A549 (cell line): Measurements from ENCODE around the gene TFCP2L1. TPM values are rescaled to one million over a fixed set of nuclear protein-coding genes. Genes with fewer than 3 reads are reported as not detected.
"Not testable (repeated sequence)": the region's sequence is repeated elsewhere in the genome, so short reads cannot be mapped to it uniquely, and the experiment has no call there.

Experiments
- ATAC-seq, 2 experiments: fragments of 200-7000 bp in 1 of 2; fragments of >200 bp in 1 of 2; cut with Nextera tagmentation in 1 of 2; cut with Tn5 transposase in 1 of 2; 3 replicates each; pipeline versions ENCODE4 v1.8.0 to v1.9.1; 2018 to 2020; ENCODE audit warnings: mild to moderate bottlenecking in 1 of 2, moderate library complexity in 1 of 2
- CTCF ChIA-PET: fragments of 300-600 bp; sonication (Branson Sonifier 250); formaldehyde crosslinking; extraction: SDS; loops from one replicate; lab custom pipeline; 2021; ENCODE audit warnings: antibody characterized with exemption, inconsistent platforms; lab: Yijun Ruan, JAX
- POLR2A ChIA-PET: fragments of 350-600 bp; formaldehyde crosslinking; extraction: SDS; loops from one replicate; lab custom pipeline; 2021; ENCODE audit warnings: antibody characterized with exemption, inconsistent platforms; lab: Yijun Ruan, JAX
- DNase-seq, 2 experiments: peaks; one replicate each; pipeline versions ENCODE4 v3.0.0 to v3.0.0-alpha.2; 2011 to 2016; ENCODE audit warnings: low read depth in 1 of 2, low spot score in 1 of 2
- FAIRE-seq: peaks from 2 replicates; lab custom pipeline; 2011; peaks lifted over from hg19 to GRCh38; lab: Jason Lieb, UNC
- H3K27ac ChIP-seq, 2 experiments: fragments of >200 bp; sonication (Bioruptor Twin); formaldehyde crosslinking; 3 replicates each; pipeline ENCODE4 v1.5.1; 2016 to 2017
- H3K4me1 ChIP-seq: fragments of >200 bp; sonication (Bioruptor Twin); formaldehyde crosslinking; 3 replicates; pipeline ENCODE4 v1.6.1; 2016
- H3K4me2 ChIP-seq: fragments of >200 bp; sonication (Bioruptor Twin); formaldehyde crosslinking; 3 replicates; pipeline ENCODE4 v1.6.1; 2016
- H3K4me3 ChIP-seq: fragments of >200 bp; sonication (Bioruptor Twin); formaldehyde crosslinking; 3 replicates; pipeline ENCODE4 v1.5.1; 2016
- H3K9me3 ChIP-seq: fragments of >200 bp; sonication (Bioruptor Twin); formaldehyde crosslinking; 3 replicates; pipeline ENCODE4 v1.6.1; 2016
- CBX2 ChIP-seq: fragments of 200-600 bp; sonication (generic); IDR thresholded peaks from 2 replicates; pipeline ENCODE4 v1.6.1; 2016; ENCODE audit warnings: low read depth, mild to moderate bottlenecking, borderline replicate concordance
- CBX8 ChIP-seq: fragments of 200-600 bp; sonication (generic); IDR thresholded peaks from 2 replicates; pipeline ENCODE4 v1.6.1; 2016
- CEBPB ChIP-seq, 2 experiments: fragments of >200 bp in 1 of 2; sonication (Bioruptor Twin) in 1 of 2; formaldehyde crosslinking in 1 of 2; IDR thresholded peaks; 2 replicates each; pipeline ENCODE4 v1.6.1; 2012 to 2016
- CHD2 ChIP-seq: fragments of 150-350 bp; IDR thresholded peaks from 2 replicates; pipeline ENCODE4 v1.6.1; 2014; ENCODE audit warnings: low read length; ENCODE audit not compliant: partially characterized antibody
- CHD4 ChIP-seq: fragments of 200-600 bp; sonication (generic); IDR thresholded peaks from 2 replicates; pipeline ENCODE4 v1.6.1; 2016; ENCODE audit warnings: antibody characterized with exemption, mild to moderate bottlenecking, borderline replicate concordance
- ELK1 ChIP-seq: fragments of 150-350 bp; IDR thresholded peaks from 2 replicates; pipeline ENCODE4 v1.6.1; 2014; ENCODE audit warnings: low read depth, mild to moderate bottlenecking, low read length
- EP300 ChIP-seq, 2 experiments: fragments of >200 bp; sonication (Bioruptor Twin); formaldehyde crosslinking; IDR thresholded peaks; 2 replicates in 1 of 2; 3 replicates in 1 of 2; pipeline ENCODE4 v1.6.1; 2016 to 2017
- GATA3 ChIP-seq: IDR thresholded peaks from 2 replicates; pipeline ENCODE4 v1.6.1; 2012; ENCODE audit warnings: borderline replicate concordance
- JUN ChIP-seq, 2 experiments: fragments of >200 bp; sonication (Bioruptor Twin); formaldehyde crosslinking; IDR thresholded peaks; 2 replicates in 1 of 2; 3 replicates in 1 of 2; pipeline ENCODE4 v1.6.1; 2016 to 2017
- KDM1A ChIP-seq: fragments of 200-600 bp; sonication (generic); IDR thresholded peaks from 2 replicates; pipeline ENCODE4 v1.6.1; 2016; ENCODE audit warnings: low read depth, mild to moderate bottlenecking
- KDM5A ChIP-seq: fragments of 200-600 bp; sonication (generic); IDR thresholded peaks from 2 replicates; pipeline ENCODE4 v1.6.1; 2016; ENCODE audit warnings: antibody characterized with exemption, mild to moderate bottlenecking
- MAZ ChIP-seq: fragments of 150-350 bp; IDR thresholded peaks from 2 replicates; pipeline ENCODE4 v1.6.1; 2014; ENCODE audit warnings: antibody characterized with exemption, low read depth, low read length, borderline replicate concordance
- MYC ChIP-seq: IDR thresholded peaks from 2 replicates; pipeline ENCODE4 v1.6.1; 2012; ENCODE audit warnings: mild to moderate bottlenecking, inconsistent platforms, low read length, improper control_type of control experiment, borderline replicate concordance
- POLR2A ChIP-seq: IDR thresholded peaks from 2 replicates; pipeline ENCODE4 v1.6.1; 2012; ENCODE audit warnings: mild to moderate bottlenecking, low read length
- RAD21 ChIP-seq, 2 experiments: fragments of >200 bp in 1 of 2; sonication (Bioruptor Twin) in 1 of 2; formaldehyde crosslinking in 1 of 2; IDR thresholded peaks in 1 of 2; conservative IDR thresholded peaks in 1 of 2; 2 replicates in 1 of 2; 3 replicates in 1 of 2; pipeline ENCODE4 v1.6.1; 2012 to 2018; ENCODE audit warnings: inconsistent platforms in 1 of 2
- RCOR1 ChIP-seq: fragments of 150-350 bp; IDR thresholded peaks from 2 replicates; pipeline ENCODE4 v1.6.1; 2014; ENCODE audit warnings: antibody characterized with exemption, low read length, low read depth
- RNF2 ChIP-seq: fragments of 200-600 bp; sonication (generic); IDR thresholded peaks from 2 replicates; pipeline ENCODE4 v1.6.1; 2016; ENCODE audit warnings: low read depth, mild to moderate bottlenecking, antibody characterized with exemption, moderate library complexity, borderline replicate concordance
- SMC3 ChIP-seq: fragments of >200 bp; sonication (Bioruptor Twin); formaldehyde crosslinking; IDR thresholded peaks from 3 replicates; pipeline ENCODE4 v1.6.1; 2018; ENCODE audit warnings: inconsistent platforms
- ZNF302 ChIP-seq: fragments of 250-450 bp; sonication (Bioruptor Pico); IDR thresholded peaks from 2 replicates; pipeline ENCODE4 v1.9.0; 2021; ENCODE audit warnings: inconsistent platforms, mild to moderate bottlenecking, moderate library complexity
- WGBS: methylation state at CpG from one replicate; pipeline ENCODE4 v1.1.6; 2017; ENCODE audit errors: missing lambda C conversion rate; 5-methylcytosine and 5-hydroxymethylcytosine counted together
- polyA plus RNA-seq, 4 experiments: library from polyadenylated mRNA; depleted of rRNA in 3 of 4; stranded (reverse); fragments of >200 nt; fragmentation: RNase III in 1 of 4; extraction: RNeasy Plus Mini Kit Qiagen cat#74134 plus additional on column Dnase treatment in 1 of 4; gene quantifications; 2 replicates in 3 of 4; 3 replicates in 1 of 4; pipeline ENCODE4 v1.2.3, GENCODE V29; 2011 to 2017
- TF ChIP-seq, protein P1 (sequence below): fragments of >200 bp; sonication (Bioruptor Twin); formaldehyde crosslinking; IDR thresholded peaks from 2 replicates; pipeline ENCODE4 v1.6.1; 2016
- TF ChIP-seq, protein P2 (sequence below): fragments of >200 bp; sonication (Bioruptor Twin); formaldehyde crosslinking; IDR thresholded peaks from 3 replicates; pipeline ENCODE4 v1.5.1; 2016
- TF ChIP-seq, protein P3 (sequence below): fragments of 450-650 bp; IDR thresholded peaks from 2 replicates; pipeline ENCODE4 v1.6.1; 2014; ENCODE audit warnings: antibody characterized with exemption

Gene TFCP2L1
- polyA plus RNA-seq, 2 of the 4 experiments (the other 2 are of a cell fraction), result 1.3 to 3.1 TPM

DNA sequence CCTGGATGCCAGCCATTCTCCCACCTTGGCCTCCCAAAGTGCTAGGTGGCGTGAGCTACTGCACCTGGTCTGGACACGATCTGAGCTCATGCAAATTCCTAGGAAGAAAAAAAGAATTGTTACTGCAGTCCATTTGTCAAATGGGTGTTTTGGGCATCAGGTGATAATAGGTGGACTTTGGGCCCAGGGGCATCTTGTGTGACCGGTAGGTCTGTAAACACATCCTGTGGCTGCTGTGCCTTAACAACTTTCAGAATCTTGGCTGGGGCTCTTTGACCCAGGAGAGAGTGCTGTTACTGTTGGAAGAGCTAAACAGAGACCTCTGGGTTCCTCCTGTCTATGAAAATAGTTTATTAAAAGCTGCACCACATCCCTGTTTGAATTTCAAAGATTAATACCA is 34.9 kb upstream of the TFCP2L1 start:
- CTCF ChIA-PET, result interaction anchor here (0.6 to 2.5 kb wide), 5 partner anchors 22 to 235 kb away, joined by 3 to 13 read pairs (median 5); no protein-coding TSS in a partner anchor
- DNase-seq (no peak), ATAC-seq (no peak)
- WGBS, result 73% methylated on average over 3 of the region's 3 CpGs
- Histone ChIP-seq H3K9me3 (no peaks in the 10 kb centered on the region), H3K4me1 (no peaks in the 10 kb centered on the region), H3K27ac (no peak overlapping the region)
- TF ChIP-seq ZNF302, result no peak
- TF ChIP-seq POLR2A, result no peak
- no peak for TF ChIP-seq MAZ
- no peak for TF ChIP-seq RAD21 (conservative IDR thresholded peaks at IDR 0.05 in 1 of 2, IDR thresholded peaks at IDR 0.05 in 1 of 2)
- no peak for TF ChIP-seq ELK1
- TF ChIP-seq, all 56 proteins: peak for 0
- no peak for FAIRE-seq
- H3K4me3 ChIP-seq, result no peak overlapping the region
- POLR2A ChIA-PET, result no interaction called here
- H3K4me2 ChIP-seq, result no peak overlapping the region

- Histone ChIP-seq H3K4me3 (no peak overlapping the region), H3K27ac (no peak overlapping the region), H3K4me1 (no peaks in the 10 kb centered on the region), H3K4me2 (no peak overlapping the region), H3K9me3 (no peaks in the 10 kb centered on the region)
- FAIRE-seq (no peak), DNase-seq (no peak), ATAC-seq (no peak)
- TF ChIP-seq, protein P1, sequence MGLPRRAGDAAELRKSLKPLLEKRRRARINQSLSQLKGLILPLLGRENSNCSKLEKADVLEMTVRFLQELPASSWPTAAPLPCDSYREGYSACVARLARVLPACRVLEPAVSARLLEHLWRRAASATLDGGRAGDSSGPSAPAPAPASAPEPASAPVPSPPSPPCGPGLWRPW, result no peak
- TF ChIP-seq KDM1A (no peak), SMC3 (no peak), CBX8 (no peak), RNF2 (no peak), CEBPB (IDR thresholded peaks at IDR 0.05) (no peak), CHD4 (no peak), GATA3 (no peak)
- TF ChIP-seq, protein P2, sequence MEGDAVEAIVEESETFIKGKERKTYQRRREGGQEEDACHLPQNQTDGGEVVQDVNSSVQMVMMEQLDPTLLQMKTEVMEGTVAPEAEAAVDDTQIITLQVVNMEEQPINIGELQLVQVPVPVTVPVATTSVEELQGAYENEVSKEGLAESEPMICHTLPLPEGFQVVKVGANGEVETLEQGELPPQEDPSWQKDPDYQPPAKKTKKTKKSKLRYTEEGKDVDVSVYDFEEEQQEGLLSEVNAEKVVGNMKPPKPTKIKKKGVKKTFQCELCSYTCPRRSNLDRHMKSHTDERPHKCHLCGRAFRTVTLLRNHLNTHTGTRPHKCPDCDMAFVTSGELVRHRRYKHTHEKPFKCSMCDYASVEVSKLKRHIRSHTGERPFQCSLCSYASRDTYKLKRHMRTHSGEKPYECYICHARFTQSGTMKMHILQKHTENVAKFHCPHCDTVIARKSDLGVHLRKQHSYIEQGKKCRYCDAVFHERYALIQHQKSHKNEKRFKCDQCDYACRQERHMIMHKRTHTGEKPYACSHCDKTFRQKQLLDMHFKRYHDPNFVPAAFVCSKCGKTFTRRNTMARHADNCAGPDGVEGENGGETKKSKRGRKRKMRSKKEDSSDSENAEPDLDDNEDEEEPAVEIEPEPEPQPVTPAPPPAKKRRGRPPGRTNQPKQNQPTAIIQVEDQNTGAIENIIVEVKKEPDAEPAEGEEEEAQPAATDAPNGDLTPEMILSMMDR, result no peak
- ChIA-PET CTCF (no interaction called here), POLR2A (no interaction called here)
- WGBS, result 70% methylated on average over 7 of the region's 7 CpGs
These were observed 32.0 kb upstream of the TFCP2L1 start for GRCh38 chr2:121316986-121317385.

DNA sequence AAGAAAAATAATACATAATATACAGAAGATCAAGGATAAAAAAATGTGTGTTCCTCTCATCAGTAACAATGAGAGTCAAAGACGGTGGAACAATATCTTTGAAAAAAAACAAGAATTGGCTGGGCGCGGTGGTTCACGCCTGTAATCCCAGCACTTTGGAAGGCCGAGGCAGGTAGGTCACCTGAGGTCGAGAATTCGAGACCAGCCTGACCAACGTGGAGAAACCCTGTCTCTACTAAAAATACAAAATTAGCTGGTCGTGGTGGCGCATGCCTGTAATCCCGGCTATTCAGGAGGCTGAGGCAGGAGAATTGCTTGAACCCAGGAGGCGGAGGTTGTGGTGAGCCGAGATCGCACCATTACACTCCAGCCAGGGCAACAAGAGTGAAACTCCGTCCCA is 28.7 kb upstream of the TFCP2L1 start:
- CTCF ChIA-PET, result interaction anchor here (1.1 to 1.8 kb wide), 2 partner anchors 8 to 618 kb away, joined by 3 to 4 read pairs; no protein-coding TSS in a partner anchor
- ATAC-seq, H3K9me3 ChIP-seq, H3K4me3 ChIP-seq, H3K27ac ChIP-seq, POLR2A ChIA-PET, H3K4me2 ChIP-seq, H3K4me1 ChIP-seq, DNase-seq, FAIRE-seq: not testable (repeated sequence)
- WGBS, result 68% methylated on average over 15 of the region's 15 CpGs

GRCh38 chr2:121309801-121310200 is 24.8 kb upstream of the TFCP2L1 start:
- WGBS, result 3% methylated on average over 3 of the region's 3 CpGs
- DNase-seq, result peak in 1 of 2 experiments; percentile 27
- TF ChIP-seq, protein P3, sequence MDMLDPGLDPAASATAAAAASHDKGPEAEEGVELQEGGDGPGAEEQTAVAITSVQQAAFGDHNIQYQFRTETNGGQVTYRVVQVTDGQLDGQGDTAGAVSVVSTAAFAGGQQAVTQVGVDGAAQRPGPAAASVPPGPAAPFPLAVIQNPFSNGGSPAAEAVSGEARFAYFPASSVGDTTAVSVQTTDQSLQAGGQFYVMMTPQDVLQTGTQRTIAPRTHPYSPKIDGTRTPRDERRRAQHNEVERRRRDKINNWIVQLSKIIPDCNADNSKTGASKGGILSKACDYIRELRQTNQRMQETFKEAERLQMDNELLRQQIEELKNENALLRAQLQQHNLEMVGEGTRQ, result no peak
- TF ChIP-seq MAZ, result no peak
- TF ChIP-seq KDM5A, result no peak
- TF ChIP-seq EP300 (IDR thresholded peaks at IDR 0.05), result no peak
- no peak for TF ChIP-seq JUN (IDR thresholded peaks at IDR 0.05)
- TF ChIP-seq CHD2, result no peak
- TF ChIP-seq RCOR1, result no peak
- no peak for TF ChIP-seq ELK1
- no peak for TF ChIP-seq CBX8
- no peak for TF ChIP-seq MYC
- no peak for TF ChIP-seq CBX2
- TF ChIP-seq CHD4, result no peak

More at GRCh38 chr2:121309801-121310200, 24.8 kb upstream of the TFCP2L1 start:
- Histone ChIP-seq H3K27ac (no peak overlapping the region), H3K4me3 (no peak overlapping the region), H3K4me2 (no peak overlapping the region), H3K9me3 (no peaks in the 10 kb centered on the region), H3K4me1 (no peaks in the 10 kb centered on the region)
- ATAC-seq, result no peak
- FAIRE-seq, result no peak
- CTCF ChIA-PET, result no interaction called here
- POLR2A ChIA-PET, result no interaction called here
